Mesendoderm (in vitro differentiated cells): ENCODE data around the gene SRF. TPM values are rescaled to one million over a fixed set of nuclear protein-coding genes. Genes with fewer than 3 reads are reported as not detected.

Experiments
- DNase-seq: peaks from one replicate; pipeline ENCODE4 v3.0.0; 2013
- H2AK5ac ChIP-seq: 2 replicates; pipeline ENCODE4 v1.6.1; 2013; ENCODE audit warnings: low read length, inconsistent platforms
- H2BK120ac ChIP-seq: 2 replicates; pipeline ENCODE4 v1.6.1; 2013; ENCODE audit warnings: low read depth, mild to moderate bottlenecking, low read length, moderate library complexity, mixed read lengths
- H2BK15ac ChIP-seq: replicated peaks from 2 replicates; pipeline ENCODE4 v1.6.1; 2013; ENCODE audit warnings: low read depth, mild to moderate bottlenecking, moderate library complexity
- H2BK5ac ChIP-seq: 2 replicates; pipeline ENCODE4 v1.6.1; 2013; ENCODE audit warnings: low read length, inconsistent platforms
- H3K18ac ChIP-seq: 2 replicates; pipeline ENCODE4 v1.6.1; 2013; ENCODE audit warnings: mild to moderate bottlenecking, low read length, mixed read lengths
- H3K23ac ChIP-seq: one replicate; pipeline ENCODE4 v1.6.1; 2013; ENCODE audit warnings: low read length
- H3K27ac ChIP-seq: 2 replicates; pipeline ENCODE4 v1.5.1; 2013; ENCODE audit warnings: low read depth, mild to moderate bottlenecking, inconsistent platforms, low read length, moderate library complexity
- H3K27me3 ChIP-seq: 2 replicates; pipeline ENCODE4 v1.6.1; 2013; ENCODE audit warnings: low read length, control low read depth, mild to moderate bottlenecking, inconsistent platforms; ENCODE audit not compliant: insufficient read depth, poor library complexity
- H3K36me3 ChIP-seq: 2 replicates; pipeline ENCODE4 v1.6.1; 2013; ENCODE audit warnings: low read length, inconsistent platforms; ENCODE audit not compliant: control insufficient read depth, insufficient read depth
- H3K4ac ChIP-seq: one replicate; pipeline ENCODE4 v1.6.1; 2013; ENCODE audit warnings: low read depth, mild to moderate bottlenecking, low read length, moderate library complexity
- H3K4me1 ChIP-seq: 2 replicates; pipeline ENCODE4 v1.6.1; 2013; ENCODE audit warnings: low read depth, low read length, inconsistent platforms; ENCODE audit not compliant: control insufficient read depth
- H3K4me2 ChIP-seq: 2 replicates; pipeline ENCODE4 v1.6.1; 2013; ENCODE audit warnings: low read length
- H3K4me3 ChIP-seq: 2 replicates; pipeline ENCODE4 v1.5.1; 2013; ENCODE audit warnings: mild to moderate bottlenecking, low read length
- H3K56ac ChIP-seq: one replicate; pipeline ENCODE4 v1.6.1; 2013; ENCODE audit warnings: low read length
- H3K79me1 ChIP-seq: 2 replicates; pipeline ENCODE4 v1.6.1; 2013; ENCODE audit warnings: low read length, inconsistent platforms
- H3K79me2 ChIP-seq: 2 replicates; pipeline ENCODE4 v1.6.1; 2013; ENCODE audit warnings: mild to moderate bottlenecking, low read length; ENCODE audit not compliant: control insufficient read depth, insufficient read depth
- H3K9ac ChIP-seq: 2 replicates; pipeline ENCODE4 v1.6.1; 2013; ENCODE audit warnings: low read length, inconsistent platforms
- H4K5ac ChIP-seq: one replicate; pipeline ENCODE4 v1.6.1; 2013; ENCODE audit warnings: low read length
- H4K8ac ChIP-seq: one replicate; pipeline ENCODE4 v1.6.1; 2013; ENCODE audit warnings: low read depth, mild to moderate bottlenecking, control low read depth, low read length, moderate library complexity
- WGBS: extraction: QIAGEN DNeasy Blood & Tissue Kit; methylation state at CpG from one replicate; pipeline ENCODE4 v1.1.7; 2013; ENCODE audit warnings: low lambda C conversion rate, missing lambda C conversion rate; ENCODE audit not compliant: insufficient coverage; ENCODE audit errors: extremely low coverage; 5-methylcytosine and 5-hydroxymethylcytosine counted together
- polyA plus RNA-seq, 2 experiments: library from polyadenylated mRNA; stranded (reverse); fragments of 200-250 nt; gene quantifications; one replicate each; pipeline ENCODE4 v1.2.3, GENCODE V29; 2013

The SRF gene
- 73.6 TPM for polyA plus RNA-seq (2013, experiment 1 of 2)
- 75.9 TPM for polyA plus RNA-seq (2013, experiment 2 of 2)

DNA sequence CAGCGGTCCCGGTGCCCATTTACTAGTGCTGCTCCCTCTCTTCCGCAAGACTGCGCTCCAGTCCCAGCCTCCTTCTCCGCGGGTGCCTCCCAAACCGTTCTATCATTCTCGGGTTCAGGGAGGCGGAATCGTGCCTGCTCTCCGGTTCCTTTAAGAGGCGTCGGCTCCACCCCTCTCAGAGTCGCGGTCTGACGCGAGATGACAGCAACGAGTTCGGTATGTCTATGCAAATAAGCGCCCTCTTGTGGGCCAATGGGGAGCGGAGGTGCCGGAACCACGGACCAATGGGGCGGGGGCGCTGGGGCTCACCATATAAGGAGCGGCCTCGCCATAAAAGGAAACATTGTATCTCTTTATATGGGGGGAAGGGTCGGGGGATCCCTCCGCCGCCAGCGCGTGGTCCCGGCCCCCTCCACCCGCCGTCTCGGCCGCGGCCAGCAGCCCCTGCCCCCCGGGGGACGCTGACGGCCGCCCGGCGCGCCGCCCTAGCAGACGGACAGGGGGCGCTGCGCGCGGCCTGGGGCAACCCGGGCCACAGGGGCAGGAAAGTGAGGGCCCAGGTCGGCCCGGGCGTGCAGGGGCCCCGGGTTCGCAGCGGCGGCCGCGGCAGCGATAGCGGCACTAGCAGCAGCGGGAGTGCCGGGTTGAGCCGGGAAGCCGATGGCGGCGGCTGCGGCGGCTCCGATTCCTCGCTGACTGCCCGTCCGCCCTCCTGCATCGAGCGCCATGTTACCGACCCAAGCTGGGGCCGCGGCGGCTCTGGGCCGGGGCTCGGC, at the start of gene SRF:
Gene SRF, plus strand, starts transcription at position 339 of the 776 bp plus-strand sequence. Its CDS starts 388 bp downstream, at position 727.
- Histone ChIP-seq H3K27ac (peak within 1 kb of the TSS; percentile 89), H2AK5ac (no peak within 1 kb of the TSS), H2BK5ac (peak within 1 kb of the TSS; percentile 68), H3K56ac (peak within 1 kb of the TSS; percentile 98), H2BK15ac (no peak within 1 kb of the TSS), H3K4ac (peak within 1 kb of the TSS; percentile 98), H3K36me3 (peaks cover 7% of the 10 kb centered on the region), H3K79me1 (peaks cover 23% of the 10 kb centered on the region), H2BK120ac (peak within 1 kb of the TSS; percentile 78), H3K18ac (peak within 1 kb of the TSS; percentile 99), H3K4me1 (peaks cover 13% of the 10 kb centered on the region), H3K79me2 (peaks cover 23% of the 10 kb centered on the region), H4K5ac (no peak within 1 kb of the TSS), H3K9ac (peak within 1 kb of the TSS; percentile 94), H3K27me3 (no peaks in the 10 kb centered on the region), H3K4me3 (peak within 1 kb of the TSS; percentile 93), H3K23ac (no peak within 1 kb of the TSS), H4K8ac (peak within 1 kb of the TSS; percentile 44), H3K4me2 (peak within 1 kb of the TSS; percentile 94)
- no CpG with 5 or more reads among the region's 83 CpGs for WGBS
- peak; percentile 100 for DNase-seq

DNA sequence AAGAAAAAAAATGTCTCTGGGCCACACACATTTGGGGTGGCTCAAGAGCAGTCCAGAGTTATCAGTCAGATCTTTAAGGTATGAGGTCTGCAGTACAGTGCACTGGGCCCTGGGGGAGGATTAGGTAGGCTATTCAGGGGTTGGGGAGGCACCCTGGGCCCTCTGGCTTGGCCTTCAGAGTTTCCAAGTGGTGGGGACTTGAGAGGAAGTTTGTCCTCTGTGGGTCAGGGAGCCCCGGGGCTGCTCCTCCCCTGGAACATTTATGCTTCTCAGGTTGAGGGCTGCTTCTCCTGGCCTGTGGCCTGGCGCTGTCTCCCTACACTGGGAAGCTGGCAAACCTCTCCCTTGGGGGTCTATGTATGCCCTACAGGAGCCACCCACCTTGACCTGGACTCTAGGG, 48.9 kb upstream of the SRF start:
- Histone ChIP-seq H3K27me3 (no peaks in the 10 kb centered on the region), H3K79me2 (peaks cover 74% of the 10 kb centered on the region), H3K79me1 (peaks cover 50% of the 10 kb centered on the region), H2BK120ac (no peak overlapping the region), H3K27ac (no peak overlapping the region), H4K5ac (no peak overlapping the region), H3K36me3 (no peaks in the 10 kb centered on the region), H3K56ac (no peak overlapping the region), H3K4me3 (no peak overlapping the region), H2BK15ac (no peak overlapping the region), H4K8ac (no peak overlapping the region), H3K4ac (no peak overlapping the region), H3K18ac (no peak overlapping the region), H3K23ac (no peak overlapping the region), H3K4me1 (peaks cover 7% of the 10 kb centered on the region), H3K4me2 (no peak overlapping the region), H3K9ac (no peak overlapping the region), H2BK5ac (no peak overlapping the region), H2AK5ac (no peak overlapping the region)
- no CpG with 5 or more reads among the region's 2 CpGs for WGBS
- DNase-seq, result no peak

DNA sequence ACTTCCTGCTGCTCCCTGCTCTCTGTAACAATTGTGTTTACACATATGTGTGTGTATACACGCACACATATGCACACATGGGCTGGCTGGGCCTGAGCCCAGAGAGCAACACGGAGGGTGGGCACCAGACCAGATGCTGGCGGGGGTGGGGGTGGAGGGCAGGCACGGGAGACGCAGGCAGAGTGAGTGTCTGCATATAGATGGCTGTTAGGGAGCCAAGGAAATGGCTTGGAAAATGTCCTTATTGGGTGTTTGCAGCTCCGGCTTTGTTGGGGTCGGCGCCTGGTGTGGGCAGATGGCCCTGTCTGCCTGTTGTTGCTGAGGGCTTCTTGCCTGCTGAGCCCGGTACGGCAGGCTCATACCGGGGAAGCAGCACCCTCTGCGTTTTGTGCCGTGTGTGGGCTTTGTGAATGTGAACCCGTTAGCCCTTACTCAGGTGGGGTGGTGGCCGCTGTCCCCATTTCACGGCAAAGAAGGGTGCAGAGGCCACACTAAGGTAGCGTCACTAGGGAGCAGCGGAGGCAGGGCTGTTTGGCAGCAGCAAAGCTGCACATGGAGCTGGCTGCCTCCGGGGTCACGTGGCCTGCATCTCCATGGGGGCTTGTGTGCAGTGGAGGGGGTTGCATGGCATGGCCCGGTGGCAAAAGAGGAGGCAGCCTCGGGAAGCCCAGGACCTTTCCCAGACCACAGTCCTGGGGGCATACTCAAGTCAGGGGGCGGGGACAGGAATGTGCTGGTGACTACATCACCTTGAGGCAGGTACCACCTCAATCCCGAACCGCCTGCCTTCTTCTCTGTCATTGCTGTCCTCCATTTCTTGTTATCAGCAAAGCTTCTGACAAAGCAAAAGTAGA, 47.4 kb upstream of the SRF start:
- Histone ChIP-seq H2AK5ac (no peak overlapping the region), H4K8ac (no peak overlapping the region), H3K4me2 (no peak overlapping the region), H3K79me1 (peaks cover 53% of the 10 kb centered on the region), H3K36me3 (no peaks in the 10 kb centered on the region), H3K4ac (no peak overlapping the region), H3K56ac (peak overlapping the region; percentile 12), H3K27ac (no peak overlapping the region), H3K4me1 (peaks cover 7% of the 10 kb centered on the region), H2BK5ac (no peak overlapping the region), H2BK120ac (no peak overlapping the region), H3K9ac (no peak overlapping the region), H3K79me2 (peaks cover 73% of the 10 kb centered on the region), H3K4me3 (no peak overlapping the region), H3K18ac (no peak overlapping the region), H4K5ac (no peak overlapping the region), H2BK15ac (no peak overlapping the region), H3K23ac (no peak overlapping the region), H3K27me3 (no peaks in the 10 kb centered on the region)
- peak; percentile 59 for DNase-seq
- WGBS, result no CpG with 5 or more reads among the region's 25 CpGs

DNA sequence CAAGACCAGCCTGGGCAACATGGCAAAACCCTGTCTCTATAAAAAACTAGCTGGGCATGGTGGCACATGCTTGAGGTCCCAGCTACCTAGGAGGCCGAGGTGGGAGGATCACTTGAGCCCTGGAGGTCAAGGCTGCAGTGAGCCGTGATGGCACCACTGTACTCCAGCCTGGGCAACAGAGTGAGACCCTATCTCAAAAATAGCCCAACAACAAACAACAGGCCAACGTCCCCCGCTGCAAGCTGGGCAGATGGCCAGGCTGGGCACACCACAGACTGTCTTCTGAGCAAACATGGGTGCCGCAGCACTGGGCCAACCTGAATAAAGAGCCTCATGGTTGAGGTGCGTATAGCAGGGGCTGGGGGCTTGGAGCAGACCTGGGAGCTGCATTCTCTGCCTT, 46.6 kb upstream of the SRF start:
- H2BK5ac ChIP-seq, result no peak overlapping the region
- H2BK15ac ChIP-seq, result no peak overlapping the region
- no peak overlapping the region for H3K56ac ChIP-seq
- H4K8ac ChIP-seq, result no peak overlapping the region
- H2BK120ac ChIP-seq, result no peak overlapping the region
- no peak overlapping the region for H3K4me3 ChIP-seq
- WGBS, result no CpG with 5 or more reads among the region's 6 CpGs
- no peak overlapping the region for H3K9ac ChIP-seq
- peaks cover 7% of the 10 kb centered on the region for H3K4me1 ChIP-seq
- H3K23ac ChIP-seq, result no peak overlapping the region
- no peak overlapping the region for H4K5ac ChIP-seq
- H3K79me1 ChIP-seq, result peaks cover 50% of the 10 kb centered on the region
- H3K27ac ChIP-seq, result no peak overlapping the region
- H3K27me3 ChIP-seq, result no peaks in the 10 kb centered on the region
- no peak overlapping the region for H3K4ac ChIP-seq
- no peak overlapping the region for H2AK5ac ChIP-seq
- H3K18ac ChIP-seq, result no peak overlapping the region
- no peak for DNase-seq
- no peaks in the 10 kb centered on the region for H3K36me3 ChIP-seq
- H3K79me2 ChIP-seq, result peaks cover 65% of the 10 kb centered on the region
- no peak overlapping the region for H3K4me2 ChIP-seq

DNA sequence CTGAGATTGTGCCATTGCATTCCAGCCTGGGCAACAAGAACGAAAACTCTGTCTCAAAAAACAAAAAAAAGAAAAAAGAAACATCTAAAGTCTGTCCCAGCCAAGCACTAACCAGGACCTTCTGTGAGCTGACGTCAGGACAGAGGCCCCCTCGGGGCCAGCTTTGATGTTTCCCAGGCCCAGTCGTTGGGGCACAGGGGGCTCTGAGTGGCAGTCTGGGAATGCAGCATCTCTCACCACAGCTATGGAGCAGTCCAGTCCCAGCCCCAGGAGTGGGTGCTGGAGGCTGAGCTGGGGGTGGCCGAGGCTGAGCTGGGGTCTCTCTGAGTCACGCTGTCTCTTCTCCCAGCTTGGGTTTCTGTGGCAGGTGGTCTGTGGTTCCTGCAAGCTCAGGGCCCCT, 46.0 kb upstream of the SRF start:
- Histone ChIP-seq H2BK15ac (no peak overlapping the region), H4K5ac (no peak overlapping the region), H3K79me1 (peaks cover 51% of the 10 kb centered on the region), H3K23ac (no peak overlapping the region), H3K4ac (no peak overlapping the region), H3K36me3 (no peaks in the 10 kb centered on the region), H3K56ac (no peak overlapping the region), H3K18ac (no peak overlapping the region), H4K8ac (no peak overlapping the region), H3K27me3 (no peaks in the 10 kb centered on the region), H3K4me3 (no peak overlapping the region), H2AK5ac (no peak overlapping the region), H3K27ac (no peak overlapping the region), H3K9ac (no peak overlapping the region), H2BK120ac (no peak overlapping the region), H3K4me1 (peaks cover 7% of the 10 kb centered on the region), H3K79me2 (peaks cover 60% of the 10 kb centered on the region), H2BK5ac (no peak overlapping the region), H3K4me2 (no peak overlapping the region)
- DNase-seq, result no peak
- no CpG with 5 or more reads among the region's 6 CpGs for WGBS
